GM18526 (cell line): Measurements from ENCODE around the gene EPHA6.

Experiments
- POLR2A ChIP-seq: IDR thresholded peaks from 3 replicates; pipeline ENCODE4 v1.6.1; 2011; ENCODE audit not compliant: insufficient read length; ENCODE audit errors: extremely low read depth

Gene EPHA6

DNA sequence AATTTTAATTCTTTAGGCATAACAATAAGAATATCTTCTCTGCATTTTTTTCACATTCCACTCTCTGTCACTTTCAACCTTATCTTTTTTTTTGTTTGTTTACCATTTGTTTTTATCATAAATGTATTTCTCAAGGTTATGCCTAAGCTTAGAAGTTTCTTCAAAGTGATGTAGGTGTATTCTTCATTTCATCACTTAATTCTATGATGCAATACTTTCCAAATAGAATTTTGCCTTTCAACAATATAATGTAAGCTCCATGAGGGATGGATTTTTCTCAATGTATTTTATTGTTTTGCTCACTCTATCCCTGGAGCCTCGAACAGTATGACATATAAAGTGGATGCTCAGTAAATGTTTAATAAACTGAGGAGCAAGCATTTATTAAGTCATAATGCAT, 444.9 kb downstream of the EPHA6 start:
- no peak for TF ChIP-seq POLR2A

DNA sequence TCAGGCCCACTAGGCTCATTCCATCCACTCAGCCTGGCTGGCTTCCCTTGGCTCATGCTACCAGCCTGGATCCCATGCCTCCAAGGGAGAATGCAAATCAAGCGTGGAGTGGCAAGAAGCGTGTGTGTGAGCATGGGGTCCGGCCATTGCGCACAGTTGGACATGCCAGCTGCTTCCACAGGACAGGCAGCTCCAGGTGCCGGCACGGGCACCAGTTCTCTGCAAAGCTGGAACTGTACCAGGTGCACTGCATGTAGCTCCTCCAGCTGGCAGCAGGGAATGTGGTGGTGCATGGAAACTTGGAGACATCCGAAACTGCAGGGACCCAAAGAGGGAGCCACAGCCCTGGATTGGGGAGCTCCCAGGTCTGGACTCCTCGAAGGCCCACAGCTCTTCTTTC, 449.8 kb downstream of the EPHA6 start:
- TF ChIP-seq POLR2A = no peak

DNA sequence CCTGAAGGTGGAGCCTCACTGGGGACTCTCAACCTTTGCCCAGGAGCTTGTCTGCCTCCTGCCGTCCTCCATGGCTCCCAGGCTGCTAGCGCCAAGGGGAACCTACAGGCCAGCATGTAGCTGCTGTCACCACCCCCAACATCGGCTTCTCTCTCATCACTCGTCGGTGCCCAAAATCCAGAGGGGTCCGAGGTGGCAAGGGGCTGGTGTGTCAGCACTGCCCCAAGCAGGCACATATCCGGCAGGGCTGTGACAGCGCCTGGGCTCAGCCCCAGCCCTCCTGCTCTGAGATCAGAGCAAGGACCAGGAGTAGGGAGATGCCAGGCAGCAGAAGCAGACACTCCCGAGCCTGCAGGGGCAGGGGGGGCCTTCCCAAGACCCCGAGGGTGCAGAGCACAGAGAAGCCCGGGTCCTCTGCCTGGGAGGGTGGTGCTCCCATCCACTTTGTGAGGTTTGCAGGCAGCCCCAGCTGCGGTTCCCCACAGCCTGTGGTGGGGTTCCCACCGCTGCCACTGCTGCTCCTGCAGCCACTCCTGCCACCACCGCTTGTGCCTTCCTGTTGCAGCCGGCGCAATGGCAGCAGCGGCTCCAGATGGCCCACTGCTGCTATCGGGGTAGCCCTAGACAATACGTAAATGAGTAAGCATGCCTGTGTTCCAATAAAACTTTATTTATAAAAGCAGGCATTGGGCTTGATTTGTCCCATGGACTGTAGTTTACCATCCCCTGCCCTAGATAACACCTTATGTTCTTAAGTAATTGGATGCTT, 451.0 kb downstream of the EPHA6 start:
- no peak for TF ChIP-seq POLR2A

DNA sequence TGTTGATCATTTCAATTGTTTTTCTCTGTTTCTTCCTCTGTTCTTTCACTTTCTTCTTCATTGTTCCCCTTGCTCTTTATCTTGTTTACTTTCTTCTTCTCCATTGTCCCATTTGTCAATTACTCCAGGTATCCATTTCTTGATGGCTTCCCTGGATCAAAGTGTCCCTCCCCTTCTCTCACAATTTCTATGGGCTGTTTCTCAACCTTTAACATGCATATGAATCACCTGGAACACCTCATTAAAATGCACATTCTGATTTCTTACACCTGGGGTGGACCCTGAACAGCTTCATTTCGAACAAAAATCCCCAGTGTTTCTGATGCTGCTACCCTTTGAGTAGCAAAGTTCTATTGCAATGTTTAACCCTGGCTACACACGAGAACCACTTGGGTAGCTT, 454.8 kb downstream of the EPHA6 start:
- no peak for TF ChIP-seq POLR2A

DNA sequence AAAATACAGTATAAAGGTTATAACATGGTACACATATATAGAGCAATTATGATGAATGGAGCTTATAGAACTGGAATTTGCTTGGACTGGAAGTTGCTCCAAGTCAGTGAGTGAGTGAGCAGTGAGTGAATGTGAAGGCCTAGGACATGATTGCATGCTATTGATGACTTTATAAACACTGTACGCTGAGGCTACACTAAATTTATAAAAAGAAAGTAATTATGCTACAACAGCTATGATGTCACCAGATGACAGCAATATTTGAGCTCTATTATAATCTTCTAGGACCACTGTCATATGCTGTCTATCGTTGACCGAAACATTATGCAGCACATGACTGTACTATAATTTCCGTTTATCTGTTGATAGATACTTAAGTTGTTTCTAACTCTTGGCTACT, 463.3 kb downstream of the EPHA6 start:
- TF ChIP-seq POLR2A = no peak

DNA sequence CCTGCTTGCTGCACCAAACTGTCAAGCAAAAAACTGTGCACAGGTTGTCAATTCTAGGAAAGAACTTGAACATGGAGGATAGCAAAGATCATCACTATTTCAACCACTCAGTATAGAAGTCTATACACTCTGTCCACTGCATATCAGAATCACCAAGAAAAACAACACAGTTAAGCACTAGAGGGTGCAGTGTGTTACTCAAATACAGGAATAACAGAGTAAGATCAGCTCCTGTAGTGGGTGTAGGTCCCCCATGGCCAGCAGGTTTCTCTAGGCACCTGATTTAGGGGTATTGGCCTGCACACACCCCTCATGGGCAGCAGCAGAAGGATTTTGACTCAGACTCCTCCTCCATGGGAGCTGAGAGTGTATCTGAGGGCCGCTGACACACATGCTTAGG, 464.1 kb downstream of the EPHA6 start:
- TF ChIP-seq POLR2A = no peak

DNA sequence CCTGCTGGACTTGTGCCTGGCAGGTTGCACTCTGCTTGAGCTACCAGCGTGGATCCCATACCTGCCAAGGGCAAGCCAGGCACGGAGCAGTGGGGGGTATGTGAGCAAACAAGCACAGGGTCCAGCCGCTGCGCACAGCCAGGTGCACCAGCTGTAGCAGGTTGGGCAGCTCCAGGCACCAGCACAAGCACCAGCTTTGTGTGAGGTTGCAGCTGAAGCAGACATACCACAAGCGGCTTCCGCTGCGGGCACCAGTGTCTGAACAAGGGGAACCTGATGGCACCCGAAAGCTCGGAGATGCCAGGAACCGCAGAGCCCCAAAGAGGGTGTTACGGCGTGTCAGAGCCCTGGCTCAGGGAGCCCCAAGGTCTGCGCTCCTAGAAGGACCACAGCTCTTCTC, 477.5 kb downstream of the EPHA6 start:
- TF ChIP-seq POLR2A = no peak

DNA sequence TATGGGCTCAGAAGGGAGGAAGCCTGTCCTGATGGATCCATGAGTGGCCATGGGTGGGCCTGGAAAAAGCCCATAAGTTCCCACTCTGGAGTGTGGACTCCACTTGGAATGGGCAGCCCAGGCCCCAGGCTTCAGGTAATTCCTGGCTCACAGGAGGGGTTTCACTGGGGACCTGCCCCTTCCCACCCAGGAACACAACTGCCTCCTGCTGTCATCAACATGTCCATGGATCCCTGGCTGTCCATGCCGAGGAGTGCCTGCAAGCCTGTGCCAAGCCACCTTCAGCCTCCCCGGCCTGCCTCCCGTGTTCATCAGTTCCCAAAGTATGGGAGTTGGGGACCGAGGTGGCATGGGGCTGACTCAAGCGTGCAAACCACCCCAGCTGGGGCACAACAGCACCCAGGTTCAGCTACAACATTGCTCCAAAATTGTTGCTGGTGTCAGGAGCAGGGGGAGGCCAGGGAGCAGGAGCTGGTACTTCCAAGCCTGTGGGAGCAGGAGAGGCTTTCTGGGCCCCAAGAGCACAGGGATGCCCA, 479.3 kb downstream of the EPHA6 start:
- TF ChIP-seq POLR2A = no peak

DNA sequence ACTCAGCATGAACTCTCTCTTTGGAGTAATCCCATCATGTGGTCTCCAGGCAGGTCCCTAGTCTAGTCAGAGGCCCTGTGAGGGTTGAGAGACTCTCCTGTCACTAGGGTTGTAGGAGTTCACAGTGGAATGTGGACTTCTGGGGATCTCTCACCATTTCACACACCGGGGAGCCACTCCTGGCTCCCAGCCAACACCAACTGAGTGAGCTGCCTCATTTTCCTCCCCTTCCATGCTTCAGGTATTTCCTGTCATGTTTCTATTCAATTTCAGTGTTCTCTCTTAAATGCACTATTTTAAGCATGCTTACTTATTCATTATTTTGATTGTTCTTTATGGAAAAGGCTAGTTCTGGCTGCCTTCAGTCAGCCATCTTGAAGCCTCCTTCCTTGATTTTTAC, 482.6 kb downstream of the EPHA6 start:
- TF ChIP-seq POLR2A = no peak

DNA sequence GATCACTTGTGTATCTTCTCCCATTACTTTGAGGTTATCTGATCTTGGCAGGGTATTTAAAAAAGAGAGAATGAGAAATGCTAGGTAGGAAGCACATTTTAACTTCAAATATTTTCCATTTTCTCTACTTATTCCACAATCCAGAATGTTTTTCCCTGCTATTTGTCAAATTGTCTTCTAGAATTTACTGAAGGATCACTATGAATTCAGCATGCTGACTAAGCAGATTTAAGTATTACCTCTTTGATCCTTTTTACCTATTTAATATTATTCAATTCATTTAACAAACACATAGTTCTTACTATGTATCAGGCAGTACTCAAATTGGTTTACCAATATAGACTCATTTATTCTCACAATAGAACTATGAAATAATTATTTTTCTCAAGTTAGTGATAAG, 486.7 kb downstream of the EPHA6 start:
- no peak for TF ChIP-seq POLR2A

DNA sequence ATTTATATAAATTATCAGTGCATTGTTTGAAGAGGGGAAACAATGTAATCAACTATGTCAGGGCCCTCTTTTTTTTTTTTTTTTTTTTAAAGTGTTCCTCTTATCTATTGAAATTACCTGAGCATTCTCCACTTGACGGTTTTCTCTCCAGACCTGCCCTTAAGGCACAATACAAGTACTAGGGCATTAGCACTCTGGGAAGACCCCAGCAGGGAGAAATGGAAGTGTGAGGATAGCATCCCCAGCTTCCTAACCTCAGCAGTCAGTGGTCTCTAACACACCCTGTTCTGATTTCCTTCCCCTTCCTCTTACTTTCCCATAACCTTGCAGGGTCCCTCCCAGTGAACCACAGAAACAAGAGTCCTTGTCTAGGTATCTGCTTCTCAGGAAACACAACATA, 491.8 kb downstream of the EPHA6 start:
- no peak for TF ChIP-seq POLR2A

DNA sequence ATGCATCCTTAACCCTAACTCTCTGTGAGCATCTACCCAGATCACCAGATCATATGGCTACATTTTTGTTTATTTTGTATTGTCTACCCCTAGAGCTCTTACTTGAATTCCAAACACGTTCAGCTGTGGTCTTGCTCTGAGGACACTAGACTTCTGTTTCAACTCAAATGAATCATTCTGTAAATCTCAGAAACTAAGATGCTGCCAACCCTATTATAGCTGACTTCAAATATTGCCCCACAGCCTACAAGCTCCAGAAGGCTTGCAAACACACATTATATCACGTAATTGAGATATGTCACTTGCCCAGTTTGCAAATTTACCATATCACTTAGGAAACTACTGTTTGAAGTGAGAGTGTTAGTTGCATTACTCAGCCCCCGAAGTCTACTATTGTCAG, 524.0 kb downstream of the EPHA6 start:
- no peak for TF ChIP-seq POLR2A

DNA sequence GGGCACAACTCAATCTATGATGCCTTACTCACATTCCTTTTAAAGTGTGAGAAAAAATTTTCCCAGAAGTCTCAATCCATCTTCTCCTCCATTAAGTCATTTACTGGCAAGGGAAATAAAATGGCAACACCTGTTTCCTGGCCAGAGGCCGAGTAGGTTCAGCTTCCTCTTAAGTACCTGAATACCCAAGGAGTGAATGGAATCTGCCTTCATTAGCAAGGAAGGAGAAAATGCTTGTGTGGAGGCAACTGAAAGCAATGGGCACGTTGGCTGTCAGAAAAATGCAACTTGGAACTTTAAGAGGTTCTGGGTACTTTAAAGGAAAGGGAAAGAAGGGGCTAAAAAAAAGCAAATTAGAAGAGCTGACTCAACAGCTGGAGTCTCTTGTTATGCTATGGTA, 526.5 kb downstream of the EPHA6 start:
- no peak for TF ChIP-seq POLR2A

DNA sequence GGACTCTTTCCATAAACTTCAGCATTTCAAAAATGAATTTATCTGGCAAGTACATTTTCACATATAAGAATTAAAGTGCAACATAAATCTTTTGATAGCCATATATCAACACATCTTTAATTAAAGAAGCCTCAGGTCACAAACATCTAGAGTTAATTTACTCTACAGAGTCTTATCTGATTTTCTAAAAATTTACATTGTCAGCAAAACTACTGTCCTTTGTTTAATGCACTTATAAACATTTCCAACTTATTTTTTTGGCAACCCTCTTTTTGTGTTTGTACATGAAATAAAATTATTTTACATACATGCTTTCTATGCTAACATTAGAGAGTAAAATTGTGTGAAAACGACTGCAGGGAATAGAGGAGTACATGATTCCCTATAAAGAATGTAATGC, 533.4 kb downstream of the EPHA6 start:
- TF ChIP-seq POLR2A = no peak

DNA sequence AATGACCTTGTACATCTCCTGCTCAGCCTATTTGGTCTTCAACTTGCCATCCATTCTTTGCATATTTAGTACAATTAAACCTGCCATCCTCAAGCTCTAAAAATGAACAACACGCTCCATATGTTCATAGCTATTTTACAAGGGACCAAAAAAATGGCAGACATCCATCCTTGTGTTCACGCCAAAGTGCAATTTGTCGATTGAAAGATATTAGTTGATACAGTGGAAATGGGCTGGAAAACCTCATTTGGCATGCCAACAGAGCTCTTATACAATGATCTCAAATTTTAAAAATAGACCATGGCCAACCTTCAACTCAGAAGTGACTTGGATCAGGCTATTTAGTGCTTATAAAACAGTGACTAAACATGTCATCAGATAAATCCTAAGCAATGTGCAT, 536.6 kb downstream of the EPHA6 start:
- no peak for TF ChIP-seq POLR2A

DNA sequence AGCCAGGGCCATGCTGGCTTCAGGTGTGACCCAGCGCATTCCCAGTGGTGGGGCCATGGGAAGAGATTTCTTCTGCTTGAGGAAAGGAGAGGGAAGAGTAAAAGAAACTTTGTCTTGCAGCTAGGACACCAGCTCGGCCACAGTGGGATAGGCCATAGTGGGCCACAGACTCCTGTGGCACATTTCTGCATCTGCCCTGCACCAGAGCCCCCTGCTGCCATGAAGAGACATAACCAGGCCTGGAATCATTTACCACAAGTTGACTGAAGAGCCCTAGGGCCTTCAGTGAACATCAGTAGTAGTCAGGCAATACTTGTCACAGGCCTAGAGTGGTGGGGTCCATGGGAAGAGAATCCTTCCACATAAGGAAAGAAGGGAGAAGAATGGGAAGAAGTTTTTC, 538.8 kb downstream of the EPHA6 start:
- no peak for TF ChIP-seq POLR2A

DNA sequence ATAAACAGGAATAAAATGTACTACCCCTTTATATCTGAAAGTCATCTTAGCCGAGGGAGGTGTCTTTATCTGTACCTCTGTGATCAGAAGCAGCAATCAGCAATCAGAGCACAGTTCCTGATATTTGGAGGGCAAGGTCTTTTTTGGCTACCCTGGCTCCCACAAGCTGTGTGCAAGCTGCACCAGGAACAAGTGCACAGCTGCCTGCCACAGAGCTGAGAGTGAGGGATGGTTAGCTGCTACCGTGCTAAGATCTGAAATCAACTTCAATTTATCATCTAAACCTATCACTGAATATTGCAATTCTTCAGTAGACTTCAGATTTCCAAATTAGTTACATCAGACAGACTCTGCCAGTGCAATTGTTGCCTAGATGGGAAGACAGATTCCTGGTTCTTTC, 545.6 kb downstream of the EPHA6 start:
- no peak for TF ChIP-seq POLR2A
